CD4-positive, alpha-beta T cell (primary cell): ENCODE results near the gene PHLDB3. TPM values are rescaled to one million over a fixed set of nuclear protein-coding genes. Genes with fewer than 3 reads are reported as not detected.

ENCODE experiments used
- ATAC-seq: fragments of 200-7000 bp; cut with Tn5 transposase; one replicate; pipeline ENCODE4 v1.10.0; 2022; ENCODE audit warnings: mild to moderate bottlenecking; ENCODE audit not compliant: poor library complexity
- CTCF ChIA-PET: fragments of 350-600 bp; sonication (Branson Sonifier 250); formaldehyde crosslinking; loops from one replicate; lab custom pipeline; 2021; ENCODE audit warnings: antibody characterized with exemption, inconsistent platforms; lab: Charles Lee
- POLR2A ChIA-PET: fragments of 350-600 bp; sonication (Branson Sonifier 250); formaldehyde crosslinking; loops from one replicate; lab custom pipeline; 2021; ENCODE audit warnings: antibody characterized with exemption, inconsistent platforms; lab: Charles Lee
- DNase-seq, 14 experiments: peaks; one replicate each; pipeline ENCODE4 v3.0.0-alpha.2; 2013 to 2020; ENCODE audit warnings: mixed read lengths in 2 of 14
- H3K27ac ChIP-seq, 2 donors: one replicate each; pipeline versions ENCODE4 v1.5.1 to v1.7.0; 2013; ENCODE audit warnings: low read length in 2 of 2, low read depth in 1 of 2, mild to moderate bottlenecking in 1 of 2
- H3K27me3 ChIP-seq, 2 experiments: 1 replicate in 1 of 2; 2 replicates in 1 of 2; pipeline versions ENCODE4 v1.6.1 to v1.7.0; 2013; ENCODE audit warnings: low read length in 2 of 2, control low read depth in 1 of 2, mild to moderate bottlenecking in 1 of 2, moderate library complexity in 1 of 2; ENCODE audit not compliant: insufficient read depth in 2 of 2, control insufficient read depth in 1 of 2
- H3K36me3 ChIP-seq: one replicate; pipeline ENCODE4 v1.6.1; 2013; ENCODE audit warnings: low read length, control low read depth; ENCODE audit not compliant: insufficient read depth
- H3K4me1 ChIP-seq: one replicate; pipeline ENCODE4 v1.6.1; 2013; ENCODE audit warnings: low read length, control low read depth; ENCODE audit not compliant: insufficient read depth
- H3K4me3 ChIP-seq: one replicate; pipeline ENCODE4 v1.5.1; 2013; ENCODE audit warnings: mild to moderate bottlenecking, low read length, moderate library complexity
- H3K9me3 ChIP-seq, 2 experiments: 1 replicate in 1 of 2; 2 replicates in 1 of 2; pipeline versions ENCODE4 v1.6.1 to v1.7.0; 2013; ENCODE audit warnings: low read length in 2 of 2, mild to moderate bottlenecking in 2 of 2, control low read depth in 1 of 2, moderate library complexity in 1 of 2; ENCODE audit not compliant: control insufficient read depth in 1 of 2, insufficient read depth in 1 of 2
- H3K27ac Mint-ChIP-seq: one replicate; pipeline ENCODE4 v1.8.0; 2020; ENCODE audit warnings: mixed read lengths
- H3K27me3 Mint-ChIP-seq: one replicate; pipeline ENCODE4 v1.8.0; 2021; ENCODE audit warnings: mixed read lengths
- H3K36me3 Mint-ChIP-seq: one replicate; pipeline ENCODE4 v1.8.0; 2021; ENCODE audit warnings: low read depth, mixed read lengths
- H3K4me1 Mint-ChIP-seq: one replicate; pipeline ENCODE4 v1.8.0; 2021; ENCODE audit warnings: low read depth, mixed read lengths
- H3K4me3 Mint-ChIP-seq: one replicate; pipeline ENCODE4 v1.8.0; 2020; ENCODE audit warnings: mild to moderate bottlenecking, mixed read lengths
- H3K9me3 Mint-ChIP-seq: one replicate; pipeline ENCODE4 v1.8.0; 2020; ENCODE audit warnings: mixed read lengths
- intact Hi-C, 2 experiments: fragments of 100-400 bp; cut with DNase I in 1 of 2; cut with micrococcal nuclease in 1 of 2; formaldehyde crosslinking; loops; one replicate each; pipeline versions ENCODE4 v1.15.1 to v1.9.0; 2023 to 2025; cut with DNase I, micrococcal nuclease
- total RNA-seq, 174 experiments: library from RNA in 2 of 174; stranded (reverse) in 2 of 174; gene quantifications; one replicate each; pipeline ENCODE4 v1.2.3 and lab custom pipeline; 2021 to 2026
- TF ChIP-seq, protein P1 (sequence below): fragments of 200-600 bp; IDR thresholded peaks from one replicate; pipeline ENCODE4 v1.8.0; 2022; ENCODE audit warnings: antibody characterized with exemption, mild to moderate bottlenecking

PHLDB3 gene
- total RNA-seq, 2 experiments from 2014 or later, result 75.1 to 77.4 TPM

DNA sequence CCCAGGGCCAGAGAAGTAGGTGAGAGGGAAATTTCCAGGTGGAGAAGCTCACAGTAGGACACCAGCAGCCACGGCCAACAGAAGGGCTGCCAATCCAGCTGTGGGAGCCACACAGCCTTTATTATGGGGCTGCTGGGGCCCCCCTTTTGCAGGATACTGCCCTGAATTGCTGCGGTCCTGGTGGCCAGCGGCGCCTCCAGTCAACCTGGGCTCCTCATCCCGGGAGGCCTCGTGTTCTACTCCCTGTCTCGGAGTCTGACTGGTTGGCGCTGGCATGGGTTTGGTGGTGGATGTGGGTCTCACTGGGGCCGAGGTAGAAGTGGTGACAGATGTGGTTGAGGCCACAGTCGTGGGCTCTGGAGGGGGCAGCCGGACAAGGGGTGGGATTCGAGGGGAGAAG, 43.2 kb downstream of the PHLDB3 start:
- POLR2A ChIA-PET, result interaction anchor here (0.9 to 1.6 kb wide), 2 partner anchors 23 to 63 kb away, joined by 3 to 5 read pairs; no protein-coding TSS in a partner anchor
- H3K4me3 Mint-ChIP-seq, result no peak overlapping the region
- H3K36me3 Mint-ChIP-seq, result peaks cover 11% of the 10 kb centered on the region

DNA sequence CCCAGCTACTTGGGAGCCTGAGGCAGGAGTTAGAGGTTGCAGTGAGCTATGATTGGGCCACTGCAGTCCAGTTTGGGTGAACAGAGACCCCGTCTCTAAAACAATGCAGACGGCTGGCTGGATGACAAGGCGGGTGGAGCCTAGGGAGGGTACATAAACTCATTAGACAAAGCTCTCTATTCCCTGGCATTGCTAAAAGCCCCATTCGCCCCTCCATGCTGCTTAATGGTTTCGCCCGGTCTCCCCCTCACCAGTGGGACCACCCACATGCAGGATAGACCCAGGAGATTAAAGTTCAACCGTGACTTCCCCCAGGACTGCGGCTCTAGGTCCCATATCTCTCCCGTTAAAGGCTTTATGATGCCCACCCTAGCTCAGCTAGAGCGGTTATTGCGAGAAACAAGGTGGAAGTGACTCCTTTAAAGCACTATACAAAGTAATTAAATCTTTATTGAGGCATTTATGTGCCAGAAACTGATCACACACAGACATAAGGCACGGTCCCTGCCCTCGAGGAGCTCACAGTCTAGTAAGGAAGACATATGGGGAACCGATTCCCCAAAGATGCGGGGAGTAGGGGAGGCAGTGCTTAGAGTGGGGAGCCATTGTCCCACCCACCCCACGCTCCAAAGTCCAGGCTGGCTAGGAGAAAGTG, 44.1 kb downstream of the PHLDB3 start:
- no peaks in the 10 kb centered on the region for H3K27me3 Mint-ChIP-seq
- peaks cover 43% of the 10 kb centered on the region for H3K4me1 Mint-ChIP-seq
- H3K36me3 Mint-ChIP-seq, result peaks cover 11% of the 10 kb centered on the region
- no peak overlapping the region for H3K4me3 ChIP-seq
- ATAC-seq (no peak), DNase-seq (no peak)
- CTCF ChIA-PET, result interaction anchor here (1.2 to 2.1 kb wide), 3 partner anchors 13 to 135 kb away, joined by 3 to 5 read pairs (median 3); no protein-coding TSS in a partner anchor
- peak overlapping the region; percentile 97 for H3K27ac Mint-ChIP-seq
- no peak overlapping the region for H3K27ac ChIP-seq
- no peaks in the 10 kb centered on the region for H3K9me3 ChIP-seq
- no peaks in the 10 kb centered on the region for H3K9me3 Mint-ChIP-seq
- no peaks in the 10 kb centered on the region for H3K27me3 ChIP-seq
- peak overlapping the region; percentile 4 for H3K4me3 Mint-ChIP-seq
- POLR2A ChIA-PET, result interaction anchor here (1.4 to 1.6 kb wide), 2 partner anchors 22 to 43 kb away, joined by 4 to 5 read pairs; no protein-coding TSS in a partner anchor
- intact Hi-C loops, result loop anchor here in 1 of 2 experiments (5.0 to 10.0 kb wide), 2 partner anchors 137 to 294 kb away; partner anchors contain the start of genes IRGQ, SMG9 and ZNF576
- no peaks in the 10 kb centered on the region for H3K36me3 ChIP-seq
- H3K4me1 ChIP-seq, result peaks cover 26% of the 10 kb centered on the region
- TF ChIP-seq, protein P1, sequence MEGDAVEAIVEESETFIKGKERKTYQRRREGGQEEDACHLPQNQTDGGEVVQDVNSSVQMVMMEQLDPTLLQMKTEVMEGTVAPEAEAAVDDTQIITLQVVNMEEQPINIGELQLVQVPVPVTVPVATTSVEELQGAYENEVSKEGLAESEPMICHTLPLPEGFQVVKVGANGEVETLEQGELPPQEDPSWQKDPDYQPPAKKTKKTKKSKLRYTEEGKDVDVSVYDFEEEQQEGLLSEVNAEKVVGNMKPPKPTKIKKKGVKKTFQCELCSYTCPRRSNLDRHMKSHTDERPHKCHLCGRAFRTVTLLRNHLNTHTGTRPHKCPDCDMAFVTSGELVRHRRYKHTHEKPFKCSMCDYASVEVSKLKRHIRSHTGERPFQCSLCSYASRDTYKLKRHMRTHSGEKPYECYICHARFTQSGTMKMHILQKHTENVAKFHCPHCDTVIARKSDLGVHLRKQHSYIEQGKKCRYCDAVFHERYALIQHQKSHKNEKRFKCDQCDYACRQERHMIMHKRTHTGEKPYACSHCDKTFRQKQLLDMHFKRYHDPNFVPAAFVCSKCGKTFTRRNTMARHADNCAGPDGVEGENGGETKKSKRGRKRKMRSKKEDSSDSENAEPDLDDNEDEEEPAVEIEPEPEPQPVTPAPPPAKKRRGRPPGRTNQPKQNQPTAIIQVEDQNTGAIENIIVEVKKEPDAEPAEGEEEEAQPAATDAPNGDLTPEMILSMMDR, result no peak

More for the DNA sequence above, 43.2 kb downstream of the PHLDB3 start:
- Mint-ChIP-seq H3K9me3 (no peaks in the 10 kb centered on the region), H3K4me1 (peaks cover 51% of the 10 kb centered on the region), H3K27ac (peak overlapping the region; percentile 97), H3K27me3 (no peaks in the 10 kb centered on the region)
- Histone ChIP-seq H3K4me1 (peaks cover 33% of the 10 kb centered on the region), H3K36me3 (no peaks in the 10 kb centered on the region), H3K27ac (no peak overlapping the region), H3K9me3 (no peaks in the 10 kb centered on the region), H3K4me3 (no peak overlapping the region), H3K27me3 (no peaks in the 10 kb centered on the region)
- no peak for ATAC-seq
- CTCF ChIA-PET, result interaction anchor here (1.2 kb wide), 1 partner anchor 134 kb away, joined by 3 read pairs; no protein-coding TSS in a partner anchor
- no peak for DNase-seq
- intact Hi-C loops, result loop anchor here in 1 of 2 experiments (5.0 to 10.0 kb wide), 2 partner anchors 136 to 293 kb away; partner anchors contain the start of genes IRGQ, SMG9 and ZNF576
- TF ChIP-seq, protein P1, result no peak

DNA sequence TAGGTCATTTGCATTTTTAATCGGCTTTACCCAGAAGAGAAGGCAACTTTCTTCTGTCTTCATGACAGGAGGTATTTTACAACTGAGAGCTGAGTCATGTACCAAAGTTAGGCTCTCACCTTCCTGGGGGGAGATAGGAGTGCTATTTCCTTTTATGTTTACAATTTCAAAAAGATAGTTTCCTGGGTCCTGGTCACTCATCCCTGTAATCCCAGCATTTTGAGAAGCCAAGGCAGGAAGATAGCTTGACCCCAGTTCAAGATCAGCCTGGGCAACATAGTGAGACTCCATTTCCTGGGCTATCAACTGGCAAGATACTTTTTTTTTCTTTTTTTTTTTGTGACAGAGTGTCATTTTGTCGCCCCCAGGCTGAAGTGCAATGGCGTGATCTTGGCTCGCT, 46.7 kb downstream of the PHLDB3 start:
- TF ChIP-seq, protein P1, result no peak
- Mint-ChIP-seq H3K4me3 (no peak overlapping the region), H3K27ac (no peak overlapping the region), H3K36me3 (no peaks in the 10 kb centered on the region), H3K27me3 (no peaks in the 10 kb centered on the region), H3K4me1 (peaks cover 24% of the 10 kb centered on the region), H3K9me3 (no peaks in the 10 kb centered on the region)
- ChIA-PET CTCF (interaction anchor here (0.6 to 1.8 kb wide), 3 partner anchors 25 to 268 kb away, joined by 4 read pairs; partner anchors contain the start of gene PHLDB3), POLR2A (interaction anchor here (1.9 kb wide), 1 partner anchor 11 kb away, joined by 5 read pairs; no protein-coding TSS in a partner anchor)
- Histone ChIP-seq H3K27me3 (no peaks in the 10 kb centered on the region), H3K36me3 (no peaks in the 10 kb centered on the region), H3K9me3 (no peaks in the 10 kb centered on the region), H3K4me3 (no peak overlapping the region), H3K27ac (no peak overlapping the region), H3K4me1 (peaks cover 7% of the 10 kb centered on the region)
- intact Hi-C loops, result no loop called here
- DNase-seq (no peak), ATAC-seq (no peak)
